K562 (cell line): ENCODE data around the gene FAM20C. TPM values are rescaled to one million over a fixed set of nuclear protein-coding genes. Genes with fewer than 3 reads are reported as not detected.
A peak's percentile ranks its signal among the peaks of the same experiment; 100 is the strongest.

Experiments
- ATAC-seq: fragments of 200-7000 bp; cut with Tn5 transposase; 3 replicates; pipeline ENCODE4 v1.9.1; 2020; ENCODE audit warnings: moderate library complexity
- BruUV-seq: library from RNA; stranded (reverse); fragments of 400-500 nt; replicated peaks from 2 replicates; lab custom pipeline; 2021; lab: Mats Ljungman, UMichigan
- CTCF ChIA-PET: fragments of 300-600 bp; formaldehyde crosslinking; extraction: SDS; loops from one replicate; lab custom pipeline; 2021; ENCODE audit warnings: low intra/inter-chr PET ratio; lab: Yijun Ruan, JAX
- POLR2A ChIA-PET: fragments of 300-600, 350-650 bp; sonication (Branson Sonifier 250); formaldehyde crosslinking; extraction: SDS; loops from one replicate; lab custom pipeline; 2021; ENCODE audit warnings: antibody characterized with exemption, inconsistent platforms; lab: Yijun Ruan, JAX
- DNase-seq, 4 experiments: peaks; one replicate each; pipeline versions ENCODE4 v3.0.0 to v3.0.0-alpha.2; 2011 to 2018; ENCODE audit warnings: low spot score in 3 of 4, mixed read lengths in 3 of 4; ENCODE audit errors: extremely low read depth in 1 of 4
- FAIRE-seq: peaks from 2 replicates; lab custom pipeline; 2011; peaks lifted over from hg19 to GRCh38; lab: Jason Lieb, UNC
- H2AFZ ChIP-seq: 2 replicates; pipeline ENCODE4 v1.6.0; 2011; ENCODE audit warnings: low read depth, low read length, control low read depth, inconsistent platforms
- H3K27ac ChIP-seq: fragments of 200-600 bp; 3 replicates; pipeline ENCODE4 v1.8.0; 2011; ENCODE audit warnings: low read depth, mild to moderate bottlenecking, control low read depth, inconsistent platforms, low read length, moderate library complexity, mixed read lengths; ENCODE audit errors: extremely low read depth
- H3K27me3 ChIP-seq, 2 experiments: fragments of 300-600 bp in 1 of 2; 2 replicates in 1 of 2; 3 replicates in 1 of 2; pipeline versions ENCODE4 v1.6.0 to v1.8.0; 2011; ENCODE audit warnings: inconsistent platforms in 2 of 2, low read length in 2 of 2, mild to moderate bottlenecking in 1 of 2, mixed read lengths in 1 of 2, moderate library complexity in 1 of 2; ENCODE audit not compliant: control insufficient read depth in 2 of 2, insufficient read depth in 2 of 2
- H3K36me3 ChIP-seq: fragments of 300-600 bp; 3 replicates; pipeline ENCODE4 v1.8.0; 2011; ENCODE audit warnings: mild to moderate bottlenecking, low read length, inconsistent platforms; ENCODE audit not compliant: control insufficient read depth, insufficient read depth
- H3K4me1 ChIP-seq, 2 experiments: fragments of 200-600 bp in 1 of 2; replicated peaks in 1 of 2; 2 replicates in 1 of 2; 3 replicates in 1 of 2; pipeline versions ENCODE4 v1.5.1 to v1.8.0; 2011; ENCODE audit warnings: inconsistent platforms in 2 of 2, low read length in 2 of 2, mild to moderate bottlenecking in 1 of 2, mixed read lengths in 1 of 2, moderate library complexity in 1 of 2; ENCODE audit not compliant: control insufficient read depth in 2 of 2, insufficient read depth in 2 of 2
- H3K4me2 ChIP-seq: 2 replicates; pipeline ENCODE4 v1.6.1; 2011; ENCODE audit warnings: low read length, control low read depth, inconsistent platforms, mixed read lengths; ENCODE audit not compliant: insufficient read depth
- H3K4me3 ChIP-seq: fragments of 200-600 bp; sonication (generic), shearing (Covaris generic); 2 replicates; pipeline ENCODE4 v1.5.1; 2016; ENCODE audit warnings: control low read depth, inconsistent platforms
- H3K79me2 ChIP-seq: fragments of 200-600 bp; 3 replicates; pipeline ENCODE4 v1.8.0; 2011; ENCODE audit warnings: low read length, inconsistent platforms; ENCODE audit not compliant: control insufficient read depth, insufficient read depth
- H3K9ac ChIP-seq, 2 experiments: 2 replicates each; pipeline versions ENCODE4 v1.6.0 to v1.6.1; 2011; ENCODE audit warnings: low read depth in 2 of 2, low read length in 2 of 2, control low read depth in 1 of 2, inconsistent platforms in 1 of 2, mild to moderate bottlenecking in 1 of 2, mixed read lengths in 1 of 2; ENCODE audit not compliant: insufficient read depth in 1 of 2
- H3K9me1 ChIP-seq: one replicate; pipeline ENCODE4 v1.6.0; 2011; ENCODE audit warnings: inconsistent platforms, mild to moderate bottlenecking, low read length, moderate library complexity; ENCODE audit not compliant: control insufficient read depth, insufficient read depth
- H3K9me3 ChIP-seq: replicated peaks from 2 replicates; pipeline ENCODE4 v1.5.1; 2011; ENCODE audit warnings: low read depth, low read length, inconsistent platforms; ENCODE audit not compliant: control insufficient read depth, insufficient read depth
- H4K20me1 ChIP-seq: replicated peaks from 2 replicates; pipeline ENCODE4 v1.6.1; 2011; ENCODE audit warnings: low read length, inconsistent platforms, mixed read lengths; ENCODE audit not compliant: control insufficient read depth, insufficient read depth
- CEBPB ChIP-seq: fragments of 450-650 bp; IDR thresholded peaks from 2 replicates; pipeline ENCODE4 v1.6.1; 2016; ENCODE audit warnings: missing genetic modification characterization, missing compliant biosample characterization
- CTBP1 ChIP-seq: fragments of 450-650 bp; IDR thresholded peaks from 2 replicates; pipeline ENCODE4 v1.6.1; 2016; ENCODE audit warnings: borderline replicate concordance
- DMBX1 ChIP-seq: fragments of 250-450 bp; sonication (Bioruptor Pico); IDR thresholded peaks from 2 replicates; pipeline ENCODE4 v1.8.0; 2022; ENCODE audit warnings: inconsistent platforms, mild to moderate bottlenecking, moderate library complexity, borderline replicate concordance
- GTF2F1 ChIP-seq: IDR thresholded peaks from 2 replicates; pipeline ENCODE4 v1.6.1; 2011; ENCODE audit warnings: low read depth, low read length, improper control_type of control experiment
- MCM7 ChIP-seq, 2 experiments: fragments of 450-650 bp; IDR thresholded peaks; 2 replicates each; pipeline ENCODE4 v1.6.1; 2016 to 2018
- NR1H2 ChIP-seq: sonication (generic); formaldehyde crosslinking; IDR thresholded peaks from 2 replicates; pipeline ENCODE4 v1.4.0; 2020; ENCODE audit warnings: mild to moderate bottlenecking, missing genetic modification reagents
- SIN3A ChIP-seq, 2 experiments: fragments of 150-350 bp in 1 of 2; IDR thresholded peaks; 2 replicates each; pipeline ENCODE4 v1.6.1; 2011 to 2016; ENCODE audit warnings: borderline replicate concordance in 2 of 2, low read depth in 2 of 2, low read length in 2 of 2, mild to moderate bottlenecking in 2 of 2, moderate library complexity in 2 of 2; ENCODE audit not compliant: control insufficient read depth in 1 of 2
- TCF3 ChIP-seq: sonication (generic); formaldehyde crosslinking; IDR thresholded peaks from 2 replicates; pipeline ENCODE4 v1.4.0; 2020; ENCODE audit warnings: mild to moderate bottlenecking, missing genetic modification reagents
- ZNF217 ChIP-seq: sonication (generic); formaldehyde crosslinking; IDR thresholded peaks from 2 replicates; pipeline ENCODE4 v1.8.0; 2022; ENCODE audit warnings: mild to moderate bottlenecking, missing genetic modification reagents
- WGBS: fragments of 100-300 bp; shearing (Covaris generic); methylation state at CpG from one replicate; pipeline ENCODE4 v1.1.6; 2016; ENCODE audit warnings: low coverage, mixed read lengths; ENCODE audit not compliant: insufficient coverage; ENCODE audit errors: missing lambda C conversion rate; 5-methylcytosine and 5-hydroxymethylcytosine counted together
- in situ Hi-C: fragments of 300-500 bp; cut with MboI; formaldehyde crosslinking; loops from 4 replicates; pipeline ENCODE4 v1.15.0; 2018; ENCODE audit warnings: inconsistent platforms, mixed read lengths
- intact Hi-C: fragments of 100-400 bp; cut with micrococcal nuclease; formaldehyde crosslinking; loops from 2 replicates; pipeline ENCODE4 v1.14.2; 2022
- polyA plus RNA-seq, 8 experiments: library from polyadenylated mRNA; depleted of rRNA in 4 of 8; stranded (reverse) in 5 of 8; unstranded in 3 of 8; fragments of >200 nt; fragmentation: Nextera tagmentation in 2 of 8; fragmentation: Illumina TruSeq in 1 of 8; extraction: Ambion mirVana in 2 of 8; extraction: Trizol in 1 of 8; gene quantifications; 2 replicates each; pipeline versions ENCODE4 v1.2.1 to v1.2.3, GENCODE V29; 2011 to 2014; ENCODE audit warnings: inconsistent platforms in 1 of 8, missing spikeins in 1 of 8
- total RNA-seq, 7 experiments: library from RNA; depleted of rRNA in 6 of 7; stranded (reverse); fragments of >200 nt in 6 of 7; fragmentation: Illumina TruSeq in 2 of 7; extraction: Trizol in 2 of 7; gene quantifications; 2 replicates each; pipeline versions ENCODE4 v1.2.1 to v1.2.3, GENCODE V29; 2011 to 2021; ENCODE audit warnings: low replicate concordance in 1 of 7
- TF ChIP-seq, protein P1 (sequence below): sonication (generic); formaldehyde crosslinking; IDR thresholded peaks from 2 replicates; pipeline ENCODE4 v1.8.1; 2023; ENCODE audit warnings: mild to moderate bottlenecking, missing genetic modification reagents
- TF ChIP-seq, protein P2 (sequence below): fragments of 250-450 bp; sonication (Bioruptor Pico); IDR thresholded peaks from 2 replicates; pipeline ENCODE4 v1.8.0; 2022; ENCODE audit warnings: moderate library complexity, mild to moderate bottlenecking, inconsistent platforms
- TF ChIP-seq, protein P3 (sequence below): sonication (generic); formaldehyde crosslinking; IDR thresholded peaks from 2 replicates; pipeline ENCODE4 v1.4.0; 2020; ENCODE audit warnings: mild to moderate bottlenecking, missing genetic modification reagents
- TF ChIP-seq, protein P4 (sequence below), 2 experiments: fragments of 200-800 bp in 1 of 2; sonication (Bioruptor generic) in 1 of 2; sonication (generic) in 1 of 2; formaldehyde crosslinking in 1 of 2; IDR thresholded peaks in 1 of 2; conservative IDR thresholded peaks in 1 of 2; 2 replicates each; pipeline versions ENCODE4 v1.5.0 to v1.6.1; 2016 to 2020; ENCODE audit warnings: missing compliant biosample characterization in 1 of 2, missing genetic modification characterization in 1 of 2, missing genetic modification reagents in 1 of 2

The FAM20C gene
- total and polyA plus RNA-seq, 9 of the 15 experiments (the other 6 are each of a cell fraction or from before 2014, with no cell fraction given): 0.09 TPM; not detected in 8

DNA sequence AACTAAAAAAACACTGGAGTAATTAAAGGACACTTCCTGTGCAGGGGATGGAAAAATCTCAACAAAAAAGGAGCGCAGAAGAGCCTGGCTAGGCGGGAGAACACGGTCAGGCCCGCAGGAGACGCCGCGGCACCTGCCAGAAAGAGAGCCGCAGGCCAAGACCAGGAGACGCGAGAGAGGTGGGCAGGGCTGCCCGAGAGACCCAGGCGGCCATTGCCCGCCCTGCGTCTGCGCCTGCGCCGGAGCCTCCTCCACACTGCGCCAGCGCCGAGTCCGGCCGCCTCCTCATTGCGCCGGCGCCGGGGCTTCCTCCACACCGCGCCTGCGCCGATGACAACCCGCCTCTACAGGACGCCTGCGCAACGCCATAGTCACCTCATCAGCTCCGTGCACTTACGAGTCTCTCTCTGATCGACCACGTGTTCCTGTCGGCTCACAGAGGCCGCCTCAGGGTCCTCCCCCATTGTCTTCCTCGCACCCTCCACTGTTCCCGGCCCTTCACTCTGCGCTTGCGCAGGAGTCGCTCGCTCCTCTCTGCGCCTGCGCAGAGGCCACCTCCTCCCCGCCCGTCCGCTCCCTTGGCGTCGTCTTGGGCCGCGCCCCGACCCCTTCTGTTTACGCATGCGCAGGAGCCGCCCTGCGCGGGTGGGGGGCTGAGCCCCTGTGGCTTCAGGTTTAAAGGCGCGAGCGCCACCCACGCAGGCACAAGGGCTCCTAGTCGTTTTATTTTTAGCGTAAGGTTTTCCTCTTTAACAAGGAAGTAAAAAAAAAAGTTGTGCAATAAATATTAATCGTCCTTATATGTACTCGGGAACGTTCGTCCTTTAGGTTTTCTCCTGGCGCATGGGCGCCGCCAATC, 43.2 kb upstream of the FAM20C start:
- Histone ChIP-seq H3K36me3 (no peaks in the 10 kb centered on the region), H3K4me1 (peaks cover 6 to 21% of the 10 kb centered on the region in 2 experiments; a peak in 4 of 5 replicates), H2AFZ (peak overlapping the region; percentile 98), H3K4me3 (peak overlapping the region; percentile 43), H3K9me1 (no peaks in the 10 kb centered on the region), H3K79me2 (no peaks in the 10 kb centered on the region), H3K27me3 (peaks cover 11 to 23% of the 10 kb centered on the region in 2 experiments; a peak in 4 of 5 replicates), H3K27ac (peak overlapping the region; percentile 82), H4K20me1 (no peaks in the 10 kb centered on the region), H3K4me2 (peak overlapping the region; percentile 75), H3K9me3 (peaks cover 5% of the 10 kb centered on the region; the same call in 1 of the 2 replicates), H3K9ac (peak overlapping the region; percentile 65 to 92)
- no TSS peak for BruUV-seq
- peak; percentile 96 to 100 (median 98) for DNase-seq
- CTCF ChIA-PET: no interaction called here
- in situ Hi-C loops (no loop called here), intact Hi-C loops (no loop called here)
- peak; percentile 87 for FAIRE-seq
- WGBS: 6% methylated on average over 62 of the region's 74 CpGs
- ATAC-seq: peak; percentile 98
- POLR2A ChIA-PET: interaction anchor here (0.6 to 0.8 kb wide), 2 partner anchors 13 to 1496 kb away, joined by 3 read pairs; no protein-coding TSS in a partner anchor
- no peak for TF ChIP-seq NR1H2 (CRISPR knock-in tag)
- TF ChIP-seq DMBX1: peak; percentile 33; the same call in 1 of the 2 replicates
- TF ChIP-seq CEBPB (tag): peak; percentile 95
- no peak for TF ChIP-seq MCM7 (IDR thresholded peaks at IDR 0.05)
- TF ChIP-seq, protein P1, sequence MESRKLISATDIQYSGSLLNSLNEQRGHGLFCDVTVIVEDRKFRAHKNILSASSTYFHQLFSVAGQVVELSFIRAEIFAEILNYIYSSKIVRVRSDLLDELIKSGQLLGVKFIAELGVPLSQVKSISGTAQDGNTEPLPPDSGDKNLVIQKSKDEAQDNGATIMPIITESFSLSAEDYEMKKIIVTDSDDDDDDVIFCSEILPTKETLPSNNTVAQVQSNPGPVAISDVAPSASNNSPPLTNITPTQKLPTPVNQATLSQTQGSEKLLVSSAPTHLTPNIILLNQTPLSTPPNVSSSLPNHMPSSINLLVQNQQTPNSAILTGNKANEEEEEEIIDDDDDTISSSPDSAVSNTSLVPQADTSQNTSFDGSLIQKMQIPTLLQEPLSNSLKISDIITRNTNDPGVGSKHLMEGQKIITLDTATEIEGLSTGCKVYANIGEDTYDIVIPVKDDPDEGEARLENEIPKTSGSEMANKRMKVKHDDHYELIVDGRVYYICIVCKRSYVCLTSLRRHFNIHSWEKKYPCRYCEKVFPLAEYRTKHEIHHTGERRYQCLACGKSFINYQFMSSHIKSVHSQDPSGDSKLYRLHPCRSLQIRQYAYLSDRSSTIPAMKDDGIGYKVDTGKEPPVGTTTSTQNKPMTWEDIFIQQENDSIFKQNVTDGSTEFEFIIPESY (CRISPR knock-in tag): no peak
- TF ChIP-seq CTBP1: peak; percentile 26; the same call in 1 of the 2 replicates
- TF ChIP-seq, protein P2, sequence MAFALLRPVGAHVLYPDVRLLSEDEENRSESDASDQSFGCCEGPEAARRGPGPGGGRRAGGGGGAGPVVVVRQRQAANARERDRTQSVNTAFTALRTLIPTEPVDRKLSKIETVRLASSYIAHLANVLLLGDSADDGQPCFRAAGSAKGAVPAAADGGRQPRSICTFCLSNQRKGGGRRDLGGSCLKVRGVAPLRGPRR: no peak
- TF ChIP-seq, protein P3, sequence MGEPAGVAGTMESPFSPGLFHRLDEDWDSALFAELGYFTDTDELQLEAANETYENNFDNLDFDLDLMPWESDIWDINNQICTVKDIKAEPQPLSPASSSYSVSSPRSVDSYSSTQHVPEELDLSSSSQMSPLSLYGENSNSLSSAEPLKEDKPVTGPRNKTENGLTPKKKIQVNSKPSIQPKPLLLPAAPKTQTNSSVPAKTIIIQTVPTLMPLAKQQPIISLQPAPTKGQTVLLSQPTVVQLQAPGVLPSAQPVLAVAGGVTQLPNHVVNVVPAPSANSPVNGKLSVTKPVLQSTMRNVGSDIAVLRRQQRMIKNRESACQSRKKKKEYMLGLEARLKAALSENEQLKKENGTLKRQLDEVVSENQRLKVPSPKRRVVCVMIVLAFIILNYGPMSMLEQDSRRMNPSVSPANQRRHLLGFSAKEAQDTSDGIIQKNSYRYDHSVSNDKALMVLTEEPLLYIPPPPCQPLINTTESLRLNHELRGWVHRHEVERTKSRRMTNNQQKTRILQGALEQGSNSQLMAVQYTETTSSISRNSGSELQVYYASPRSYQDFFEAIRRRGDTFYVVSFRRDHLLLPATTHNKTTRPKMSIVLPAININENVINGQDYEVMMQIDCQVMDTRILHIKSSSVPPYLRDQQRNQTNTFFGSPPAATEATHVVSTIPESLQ (CRISPR knock-in tag): no peak
- TF ChIP-seq, protein P4, sequence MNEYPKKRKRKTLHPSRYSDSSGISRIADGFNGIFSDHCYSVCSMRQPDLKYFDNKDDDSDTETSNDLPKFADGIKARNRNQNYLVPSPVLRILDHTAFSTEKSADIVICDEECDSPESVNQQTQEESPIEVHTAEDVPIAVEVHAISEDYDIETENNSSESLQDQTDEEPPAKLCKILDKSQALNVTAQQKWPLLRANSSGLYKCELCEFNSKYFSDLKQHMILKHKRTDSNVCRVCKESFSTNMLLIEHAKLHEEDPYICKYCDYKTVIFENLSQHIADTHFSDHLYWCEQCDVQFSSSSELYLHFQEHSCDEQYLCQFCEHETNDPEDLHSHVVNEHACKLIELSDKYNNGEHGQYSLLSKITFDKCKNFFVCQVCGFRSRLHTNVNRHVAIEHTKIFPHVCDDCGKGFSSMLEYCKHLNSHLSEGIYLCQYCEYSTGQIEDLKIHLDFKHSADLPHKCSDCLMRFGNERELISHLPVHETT (CRISPR knock-in tag; conservative IDR thresholded peaks at IDR 0.05 in 1 of 2, IDR thresholded peaks at IDR 0.05 in 1 of 2): no peak
- TF ChIP-seq ZNF217: no peak
- no peak for TF ChIP-seq GTF2F1
- no peak for TF ChIP-seq TCF3
- 0 out of 4 replicates have a peak, but pooled peaks of 1 of the 2 experiments have one; percentile 43 for TF ChIP-seq SIN3A (IDR thresholded peaks at IDR 0.05; ENCODE audit: borderline replicate concordance in 2 of 2, control insufficient read depth in 1 of 2, low read depth in 2 of 2, low read length in 2 of 2)
